ENCODE measurements around the gene MCTP1.

DNA sequence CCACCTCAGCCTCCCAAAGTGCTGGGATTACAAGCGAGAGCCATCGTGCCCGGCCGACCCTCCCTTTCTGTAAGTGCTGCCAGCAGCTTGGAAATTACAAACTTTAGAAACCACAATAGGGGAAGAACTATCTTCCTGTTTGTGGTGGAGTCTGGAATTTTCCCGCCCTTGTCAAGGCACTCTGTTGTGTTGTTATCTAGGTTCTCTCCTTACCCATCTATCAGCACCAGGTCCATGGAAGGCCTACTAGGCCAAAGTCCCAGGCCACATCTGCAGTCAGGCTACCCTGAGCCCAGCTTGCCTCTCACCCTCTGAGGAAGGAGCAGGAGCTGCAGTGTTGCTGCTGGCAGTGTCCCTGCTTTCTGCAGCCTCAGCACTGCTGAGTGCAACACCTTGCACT is 214.9 kb downstream of the MCTP1 start:
- TF ChIP-seq, protein P1, sequence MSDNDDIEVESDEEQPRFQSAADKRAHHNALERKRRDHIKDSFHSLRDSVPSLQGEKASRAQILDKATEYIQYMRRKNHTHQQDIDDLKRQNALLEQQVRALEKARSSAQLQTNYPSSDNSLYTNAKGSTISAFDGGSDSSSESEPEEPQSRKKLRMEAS (IDR thresholded peaks at IDR 0.05), result no peak
- TF ChIP-seq EP300 (IDR thresholded peaks at IDR 0.05; ENCODE audit: borderline replicate concordance) (no peak), CEBPB (IDR thresholded peaks at IDR 0.05) (no peak)
- TF ChIP-seq, protein P2, sequence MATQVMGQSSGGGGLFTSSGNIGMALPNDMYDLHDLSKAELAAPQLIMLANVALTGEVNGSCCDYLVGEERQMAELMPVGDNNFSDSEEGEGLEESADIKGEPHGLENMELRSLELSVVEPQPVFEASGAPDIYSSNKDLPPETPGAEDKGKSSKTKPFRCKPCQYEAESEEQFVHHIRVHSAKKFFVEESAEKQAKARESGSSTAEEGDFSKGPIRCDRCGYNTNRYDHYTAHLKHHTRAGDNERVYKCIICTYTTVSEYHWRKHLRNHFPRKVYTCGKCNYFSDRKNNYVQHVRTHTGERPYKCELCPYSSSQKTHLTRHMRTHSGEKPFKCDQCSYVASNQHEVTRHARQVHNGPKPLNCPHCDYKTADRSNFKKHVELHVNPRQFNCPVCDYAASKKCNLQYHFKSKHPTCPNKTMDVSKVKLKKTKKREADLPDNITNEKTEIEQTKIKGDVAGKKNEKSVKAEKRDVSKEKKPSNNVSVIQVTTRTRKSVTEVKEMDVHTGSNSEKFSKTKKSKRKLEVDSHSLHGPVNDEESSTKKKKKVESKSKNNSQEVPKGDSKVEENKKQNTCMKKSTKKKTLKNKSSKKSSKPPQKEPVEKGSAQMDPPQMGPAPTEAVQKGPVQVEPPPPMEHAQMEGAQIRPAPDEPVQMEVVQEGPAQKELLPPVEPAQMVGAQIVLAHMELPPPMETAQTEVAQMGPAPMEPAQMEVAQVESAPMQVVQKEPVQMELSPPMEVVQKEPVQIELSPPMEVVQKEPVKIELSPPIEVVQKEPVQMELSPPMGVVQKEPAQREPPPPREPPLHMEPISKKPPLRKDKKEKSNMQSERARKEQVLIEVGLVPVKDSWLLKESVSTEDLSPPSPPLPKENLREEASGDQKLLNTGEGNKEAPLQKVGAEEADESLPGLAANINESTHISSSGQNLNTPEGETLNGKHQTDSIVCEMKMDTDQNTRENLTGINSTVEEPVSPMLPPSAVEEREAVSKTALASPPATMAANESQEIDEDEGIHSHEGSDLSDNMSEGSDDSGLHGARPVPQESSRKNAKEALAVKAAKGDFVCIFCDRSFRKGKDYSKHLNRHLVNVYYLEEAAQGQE (IDR thresholded peaks at IDR 0.05; ENCODE audit: low read depth), result no peak
- TF ChIP-seq, protein P3, sequence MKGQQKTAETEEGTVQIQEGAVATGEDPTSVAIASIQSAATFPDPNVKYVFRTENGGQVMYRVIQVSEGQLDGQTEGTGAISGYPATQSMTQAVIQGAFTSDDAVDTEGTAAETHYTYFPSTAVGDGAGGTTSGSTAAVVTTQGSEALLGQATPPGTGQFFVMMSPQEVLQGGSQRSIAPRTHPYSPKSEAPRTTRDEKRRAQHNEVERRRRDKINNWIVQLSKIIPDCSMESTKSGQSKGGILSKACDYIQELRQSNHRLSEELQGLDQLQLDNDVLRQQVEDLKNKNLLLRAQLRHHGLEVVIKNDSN (IDR thresholded peaks at IDR 0.05), result no peak
